Measurements from ENCODE around the gene HECTD1.

DNA sequence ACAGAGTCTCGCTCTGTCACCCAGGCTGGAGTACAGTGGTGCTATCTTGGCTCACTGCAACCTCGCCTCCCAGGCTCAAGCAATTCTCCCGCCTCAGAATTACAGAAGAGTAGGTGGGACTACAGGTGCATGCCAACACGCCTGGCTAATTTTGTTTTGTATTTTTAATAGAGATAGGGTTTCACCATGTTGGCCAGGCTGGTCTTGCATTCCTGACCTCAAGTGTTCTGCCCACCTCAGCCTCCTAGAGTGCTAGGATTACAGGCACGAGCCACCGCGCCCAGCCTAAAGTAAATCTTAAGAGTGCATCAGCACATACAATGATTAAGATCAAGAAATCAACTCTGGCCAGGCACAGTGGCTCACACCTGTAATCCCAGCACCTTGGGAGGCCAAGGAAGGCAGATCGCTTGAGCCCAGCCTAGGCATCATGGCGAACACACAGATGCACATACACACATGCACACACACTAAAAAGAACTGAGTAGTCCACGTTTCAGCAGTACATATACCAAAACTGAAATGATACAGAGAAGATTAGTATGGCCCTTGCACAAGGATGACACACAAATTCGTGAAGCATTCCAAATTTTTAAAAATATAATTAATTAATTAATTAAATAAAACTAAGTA lies 65.0 kb downstream of the HECTD1 start:
- TF ChIP-seq POLR2AphosphoS5 (IDR thresholded peaks at IDR 0.05; ENCODE audit: low read depth, low read length) (no peak), POLR2A (IDR thresholded peaks at IDR 0.05; ENCODE audit: low read depth, low read length) (no peak), TAF1 (IDR thresholded peaks at IDR 0.05; ENCODE audit: borderline replicate concordance, low read depth, low read length) (no peak)
